Activated CD8-positive, alpha-beta memory T cell treated with anti-CD3 and anti-CD28 coated beads, Interleukin-2, amount 50 U/mL, for 1 hour (primary cell): Measurements from ENCODE around the gene PSMG2.
A peak's percentile ranks its signal among the peaks of the same experiment; 100 is the strongest.

Source experiments
- DNase-seq: peaks from one replicate; pipeline ENCODE4 v3.0.0-alpha.2; 2020; ENCODE audit errors: extremely low read depth

Gene PSMG2, protein sequence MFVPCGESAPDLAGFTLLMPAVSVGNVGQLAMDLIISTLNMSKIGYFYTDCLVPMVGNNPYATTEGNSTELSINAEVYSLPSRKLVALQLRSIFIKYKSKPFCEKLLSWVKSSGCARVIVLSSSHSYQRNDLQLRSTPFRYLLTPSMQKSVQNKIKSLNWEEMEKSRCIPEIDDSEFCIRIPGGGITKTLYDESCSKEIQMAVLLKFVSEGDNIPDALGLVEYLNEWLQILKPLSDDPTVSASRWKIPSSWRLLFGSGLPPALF

DNA sequence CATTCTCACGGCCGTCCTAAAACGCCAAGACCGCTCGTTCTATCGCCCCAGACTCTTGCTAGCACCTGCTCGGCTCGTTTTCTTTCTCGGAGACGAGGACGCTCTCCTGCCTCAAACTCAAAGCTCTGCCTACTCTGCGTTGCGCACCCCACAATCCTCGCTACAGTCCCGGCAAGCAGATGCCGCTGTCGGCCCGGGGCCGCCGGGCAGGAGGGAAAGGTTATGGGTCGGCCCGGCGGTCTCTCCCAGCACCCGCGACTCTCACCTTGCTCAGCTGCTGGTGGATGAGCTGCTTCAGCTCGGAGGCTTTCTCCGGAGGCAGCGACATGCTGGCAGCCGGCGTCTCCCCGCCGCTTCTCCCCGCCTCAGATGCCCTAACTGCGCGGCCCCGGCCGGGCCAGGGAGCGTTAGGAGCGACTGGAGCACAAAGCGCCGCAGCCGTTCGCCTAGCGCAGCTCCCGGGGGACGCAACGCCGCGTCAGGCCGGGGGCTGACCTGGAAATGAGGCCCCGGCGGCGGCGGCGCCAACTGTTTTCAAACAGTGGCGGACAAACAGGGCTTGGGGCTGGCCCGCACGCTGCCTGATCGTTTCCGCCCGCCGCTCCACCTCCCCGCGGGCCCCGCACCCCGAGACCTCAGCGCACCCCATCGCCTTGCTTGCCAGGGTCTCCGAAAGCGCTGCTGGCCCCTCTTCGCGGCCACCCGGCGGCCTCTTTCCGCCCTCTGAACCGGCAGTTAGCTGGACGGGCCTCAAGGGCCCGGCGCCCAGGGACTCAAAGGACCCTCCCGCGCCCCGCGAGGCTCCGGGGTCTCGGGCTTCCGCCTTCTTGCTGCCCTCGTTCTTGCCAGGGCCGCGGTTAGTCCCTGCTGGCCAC lies at the start of gene PSMG2, which contains the start of gene CEP76:
Gene PSMG2 (plus strand): TSS at position 822 of the 875 bp plus-strand sequence. CDS start 66 bp downstream, outside the sequence.
Gene CEP76 (minus strand): TSS at position 503 of the 875 bp plus-strand sequence. CDS start 175 bp downstream, at position 328.
- peak; percentile 57 for DNase-seq

DNA sequence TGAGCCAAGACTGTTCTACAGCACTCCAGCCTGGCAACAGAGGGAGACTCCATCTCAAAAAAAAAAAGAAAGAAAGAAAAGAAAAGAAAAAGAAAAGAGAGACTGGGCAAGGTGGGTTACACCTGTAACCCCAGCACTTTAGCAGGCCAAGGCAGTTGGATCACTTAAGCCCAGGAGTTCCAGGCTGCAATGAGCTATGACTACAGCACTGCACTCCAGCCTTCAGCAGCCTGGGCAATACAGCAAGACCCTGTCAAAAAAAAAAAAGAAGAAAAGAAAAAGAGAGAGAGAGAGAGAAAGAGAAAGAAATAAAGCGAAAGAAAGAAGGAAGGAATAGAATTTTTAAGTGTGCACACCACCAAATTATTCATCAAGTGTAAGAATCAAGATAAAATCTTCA lies 47.9 kb upstream of the PSMG2 start:
- DNase-seq: no peak

DNA sequence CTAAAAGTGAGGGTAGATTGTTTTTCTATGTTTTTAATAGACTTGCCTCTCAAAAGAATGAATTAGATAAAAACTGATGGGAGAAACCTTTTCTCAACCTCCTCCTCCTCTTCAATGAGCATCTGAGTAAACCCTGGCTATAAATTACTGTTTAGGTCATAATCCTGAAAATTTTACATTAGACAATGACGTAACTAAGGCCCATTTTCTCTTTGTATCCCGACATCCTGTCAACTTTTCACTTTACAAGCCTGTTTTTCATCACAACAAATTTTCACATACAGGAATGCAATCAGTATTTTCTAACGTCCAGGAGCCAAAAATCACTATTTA lies 46.3 kb upstream of the PSMG2 start:
- DNase-seq: no peak

DNA sequence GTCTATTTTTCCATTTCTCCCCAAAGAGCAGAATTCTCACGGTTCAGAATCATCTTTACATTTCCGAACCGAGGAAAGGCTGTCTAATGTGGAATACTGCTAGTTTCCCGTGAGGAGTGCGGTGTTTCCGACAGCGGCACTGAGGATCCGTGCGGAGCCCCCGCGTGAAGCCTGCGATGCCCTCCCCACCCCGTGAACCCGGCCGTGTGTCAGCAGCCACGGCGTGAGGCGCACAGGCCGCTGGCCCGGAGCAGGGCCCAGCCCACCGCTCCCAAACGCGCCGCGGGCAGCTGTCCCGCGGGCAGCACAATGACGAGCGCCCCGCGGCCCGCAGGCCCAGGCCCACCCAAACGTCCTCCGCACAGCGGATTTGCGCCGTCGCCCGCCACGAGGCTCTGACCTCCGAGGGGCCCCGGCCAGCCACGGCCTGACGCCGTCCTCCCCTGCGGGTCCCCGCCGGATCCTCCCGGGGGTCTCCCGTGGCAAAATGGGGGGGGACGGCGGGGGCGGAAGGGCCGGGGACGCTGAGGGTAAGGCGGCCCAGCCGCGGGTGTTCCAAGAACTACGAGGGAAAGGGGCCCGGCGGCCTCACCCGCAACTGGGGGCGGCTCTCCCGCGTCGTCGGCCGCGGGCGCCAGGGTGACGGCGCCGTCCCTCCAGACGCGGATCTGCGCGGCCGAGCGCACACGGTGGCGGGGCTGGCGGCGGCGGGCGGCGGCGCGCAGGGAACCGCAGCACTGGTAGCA lies 45.7 kb upstream of the PSMG2 start:
- no peak for DNase-seq

DNA sequence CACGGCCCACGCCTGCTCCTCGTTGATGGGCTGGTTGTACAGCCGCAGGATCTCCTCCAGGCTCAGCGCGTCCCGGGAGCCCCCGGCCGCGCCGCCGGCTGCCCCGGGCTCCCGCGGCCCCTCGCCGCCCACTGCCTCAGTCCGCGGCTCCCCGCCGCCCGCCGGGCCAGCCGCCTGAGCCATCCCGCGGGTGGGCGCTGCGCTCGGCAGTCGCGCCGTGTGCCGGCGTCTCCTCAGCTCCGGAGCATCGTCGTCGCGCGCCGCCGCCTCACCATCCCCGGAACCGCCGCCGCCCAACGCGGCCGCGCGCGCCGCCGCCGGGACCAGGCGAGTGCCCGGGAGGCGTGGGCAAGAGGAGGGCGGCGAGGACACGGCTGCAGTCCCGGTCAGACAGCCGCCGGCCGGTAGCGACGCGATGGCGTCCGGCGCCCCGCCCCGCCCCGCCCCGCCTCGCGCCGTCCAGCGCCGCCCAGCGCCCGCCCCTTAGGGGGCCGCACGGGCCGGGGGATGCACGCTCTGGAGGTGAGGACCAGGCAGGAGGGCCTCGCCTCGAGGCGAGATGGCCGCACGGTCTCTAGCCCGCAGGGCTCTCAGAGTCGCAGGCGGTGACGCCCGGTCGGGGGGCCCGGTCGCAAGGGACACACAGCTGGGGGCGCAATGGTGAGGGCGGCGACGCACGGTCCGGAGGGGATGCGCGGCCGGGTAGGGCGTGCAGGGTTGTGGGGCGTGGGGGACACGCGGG lies 45.0 kb upstream of the PSMG2 start, which contains the start of gene SPIRE1:
Gene SPIRE1 (minus strand): TSS at position 424 of the 742 bp plus-strand sequence. CDS start 241 bp downstream, at position 183.
- DNase-seq: no peak

DNA sequence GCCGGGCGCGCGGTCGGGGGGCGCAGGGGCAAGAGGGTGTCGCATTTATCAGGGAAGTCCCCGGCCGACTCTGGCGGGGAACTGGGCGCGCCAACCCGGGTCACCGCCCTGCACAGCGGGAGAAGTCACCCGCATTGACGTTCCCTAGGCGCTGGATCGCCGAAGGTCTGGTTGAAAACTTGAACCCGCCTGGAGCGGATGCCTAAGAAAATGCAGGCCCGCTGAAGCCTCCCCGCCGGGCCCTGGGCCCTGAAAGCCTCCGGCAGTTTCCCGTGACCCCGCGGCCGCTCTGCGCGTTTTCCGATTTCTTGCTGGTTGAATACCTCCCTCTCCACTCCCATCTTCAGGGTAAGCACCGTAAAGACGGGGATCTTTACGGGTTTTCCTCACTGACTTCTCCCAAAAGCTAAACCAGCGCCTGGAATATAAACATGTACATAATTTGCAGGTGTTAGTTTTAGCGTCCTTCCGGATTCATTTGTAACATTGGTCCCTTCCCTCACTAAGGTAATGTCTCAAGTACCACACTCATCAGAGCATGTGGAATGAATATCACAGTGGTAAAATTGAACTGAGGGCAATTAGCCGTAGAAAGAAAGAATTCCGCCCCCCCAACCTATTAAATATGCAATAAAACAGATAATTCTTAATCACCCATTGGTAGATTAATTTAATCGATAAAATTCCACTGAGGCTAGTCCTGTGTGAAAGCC lies 44.3 kb upstream of the PSMG2 start:
- no peak for DNase-seq

DNA sequence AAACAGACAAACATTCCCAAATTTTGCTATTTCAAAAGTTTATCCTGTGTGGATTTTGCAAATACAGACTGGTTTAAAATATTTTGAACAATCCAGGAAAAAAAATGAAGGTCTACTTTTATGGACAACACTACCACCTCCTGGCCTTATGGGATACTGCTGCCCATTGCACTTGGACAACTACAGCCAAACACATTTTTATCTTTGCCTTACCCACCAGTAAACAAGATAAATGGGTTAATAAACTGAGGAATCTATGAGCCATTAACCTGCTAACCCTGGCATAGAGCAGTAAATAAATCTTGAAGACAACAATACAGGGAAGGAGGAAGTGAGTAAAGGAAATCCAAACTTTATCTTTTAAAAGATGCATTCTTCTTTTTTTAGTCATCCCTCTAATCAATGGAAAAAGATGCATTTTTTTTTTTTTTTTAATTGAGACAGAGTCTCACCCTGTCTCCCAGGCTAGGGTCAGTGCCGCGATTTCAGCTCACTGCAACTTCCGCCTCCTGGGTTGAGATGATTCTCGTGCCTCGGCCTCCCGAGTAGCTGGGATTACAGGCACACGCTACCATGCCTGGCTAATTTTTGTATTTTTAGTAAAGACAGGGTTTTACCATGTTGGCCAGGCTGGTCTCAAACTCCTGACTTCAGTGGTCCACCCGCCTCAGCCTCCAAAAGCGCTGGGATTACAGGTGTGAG lies 42.8 kb upstream of the PSMG2 start:
- no peak for DNase-seq

DNA sequence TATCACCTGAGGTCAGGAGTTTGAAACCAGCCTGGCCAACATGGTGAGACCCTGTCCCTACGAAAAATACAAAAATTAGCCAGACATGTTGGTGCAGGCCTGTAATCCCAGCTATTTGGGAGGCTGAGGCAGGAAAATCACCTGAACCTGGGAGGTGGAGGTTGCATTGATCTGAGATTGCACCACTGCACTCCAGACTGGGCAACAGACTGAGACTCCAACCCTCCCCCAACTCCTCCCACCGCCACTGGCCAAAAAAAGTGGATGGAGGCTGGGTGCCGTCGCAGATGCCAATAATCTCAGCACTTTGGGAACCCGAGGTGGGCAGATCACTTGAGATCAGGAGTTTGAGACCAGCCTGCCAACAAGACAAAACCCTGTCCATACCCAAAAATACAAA lies 34.8 kb upstream of the PSMG2 start:
- no peak for DNase-seq

DNA sequence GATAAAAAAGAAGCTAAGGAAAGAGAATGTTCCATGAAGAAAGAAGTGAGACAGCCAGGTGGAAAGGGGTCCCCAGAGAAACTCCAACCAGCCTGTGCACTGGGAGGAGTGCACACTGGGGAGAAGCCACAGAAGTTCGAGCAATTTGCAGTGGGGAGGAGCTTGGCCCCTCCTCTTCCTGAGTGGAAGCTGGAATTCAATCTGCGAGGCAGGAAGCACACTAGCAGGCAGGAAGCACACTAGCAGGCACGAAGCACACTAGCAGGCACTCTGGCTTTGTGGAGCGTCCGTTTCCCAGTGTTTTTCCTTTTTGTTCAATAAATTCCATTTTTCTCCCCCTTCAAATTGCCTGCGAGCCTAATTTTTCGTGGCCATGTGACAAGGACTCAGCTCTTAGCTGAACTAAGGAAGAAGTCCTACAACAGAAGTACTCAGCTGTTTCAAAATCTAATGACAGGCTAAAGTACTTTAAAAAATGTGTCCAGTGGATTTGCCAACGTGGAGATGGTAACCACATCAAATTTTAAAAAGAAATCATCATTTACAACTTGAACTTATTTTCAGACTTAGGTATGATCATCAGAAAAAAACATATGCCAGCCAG lies 23.6 kb upstream of the PSMG2 start:
- DNase-seq: no peak

DNA sequence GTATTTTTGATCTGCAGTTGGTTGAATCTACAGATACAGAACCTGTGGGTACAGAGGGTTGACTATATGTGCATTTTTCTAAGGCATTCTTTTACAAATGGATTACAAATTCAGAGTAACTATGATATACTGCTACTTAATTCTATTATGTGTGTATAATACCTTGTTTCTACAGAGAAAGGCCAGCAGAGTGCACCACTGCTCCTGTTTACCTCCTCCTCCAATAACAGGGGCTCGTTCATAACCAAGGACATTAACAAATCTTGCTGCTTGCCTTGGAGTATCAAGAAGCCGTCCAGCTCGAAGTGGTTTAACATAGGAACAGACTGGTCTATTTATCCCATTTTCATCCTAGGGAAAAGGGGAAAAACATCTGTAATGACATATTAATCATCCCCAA lies 16.7 kb upstream of the PSMG2 start:
- DNase-seq: no peak

DNA sequence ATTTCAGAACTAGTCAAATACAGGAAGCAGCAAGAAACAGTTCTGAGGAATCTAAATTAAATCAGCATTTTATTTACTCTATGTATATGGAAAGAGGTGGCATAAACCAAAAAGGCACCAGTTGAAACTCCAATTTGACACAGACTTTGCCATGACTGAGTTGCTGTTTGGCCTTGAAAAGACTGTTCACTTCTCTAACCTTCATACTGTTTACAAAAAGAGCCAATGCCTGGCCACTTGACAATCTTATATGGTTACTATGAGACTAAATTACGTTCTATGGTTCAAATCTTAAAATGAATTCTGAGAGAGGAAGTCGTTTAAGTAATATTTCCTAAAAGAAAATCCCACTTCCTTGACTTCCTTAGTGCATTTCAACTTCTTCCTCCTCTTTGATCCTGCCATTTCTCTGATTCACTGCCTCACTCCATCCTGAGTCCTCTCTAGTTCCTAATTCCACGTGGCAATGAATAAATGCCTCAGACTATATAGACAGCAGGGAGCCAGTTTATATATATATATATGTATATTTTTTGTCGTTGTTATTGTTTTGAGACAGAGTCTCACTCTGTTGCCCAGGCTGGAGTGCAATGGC lies 13.5 kb upstream of the PSMG2 start:
- no peak for DNase-seq

DNA sequence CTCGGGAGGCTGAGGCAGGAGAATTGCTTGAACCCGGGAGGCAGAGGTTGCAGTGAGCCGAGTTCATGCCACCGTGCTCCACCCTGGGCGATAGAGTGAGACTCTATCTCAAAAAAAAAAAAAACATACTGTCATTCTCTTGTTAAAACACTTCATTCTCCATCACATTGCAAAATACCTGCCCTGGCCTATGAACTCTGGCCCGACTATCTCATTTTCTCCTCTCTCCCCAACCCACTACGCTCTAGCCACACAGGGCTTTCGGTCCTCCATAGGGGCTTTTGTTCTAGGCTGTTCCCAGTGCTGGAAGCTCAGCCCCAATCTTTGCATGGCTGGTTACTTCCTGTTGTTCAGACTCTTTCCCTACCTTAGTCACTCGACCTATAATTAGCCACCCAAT lies 10.6 kb upstream of the PSMG2 start:
- DNase-seq: no peak

DNA sequence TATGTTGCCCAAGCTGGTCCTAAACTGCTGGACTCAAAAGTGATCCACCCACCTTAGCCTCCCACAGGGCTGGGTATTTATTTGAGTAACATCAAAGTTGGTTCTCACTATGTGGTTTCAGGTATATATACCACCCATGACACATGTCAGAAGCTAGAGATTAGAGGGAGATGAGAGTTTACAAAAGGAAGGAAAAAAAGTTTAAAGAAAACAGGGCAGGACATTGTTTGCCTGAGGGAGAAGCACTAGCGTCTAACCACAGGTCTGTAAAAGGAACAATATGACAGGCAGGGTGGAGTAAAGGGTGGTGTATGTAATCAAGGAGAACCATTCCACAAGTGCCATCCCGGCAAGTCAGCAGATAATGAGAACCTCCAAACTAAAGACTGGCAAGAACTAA lies 8.8 kb upstream of the PSMG2 start:
- no peak for DNase-seq

DNA sequence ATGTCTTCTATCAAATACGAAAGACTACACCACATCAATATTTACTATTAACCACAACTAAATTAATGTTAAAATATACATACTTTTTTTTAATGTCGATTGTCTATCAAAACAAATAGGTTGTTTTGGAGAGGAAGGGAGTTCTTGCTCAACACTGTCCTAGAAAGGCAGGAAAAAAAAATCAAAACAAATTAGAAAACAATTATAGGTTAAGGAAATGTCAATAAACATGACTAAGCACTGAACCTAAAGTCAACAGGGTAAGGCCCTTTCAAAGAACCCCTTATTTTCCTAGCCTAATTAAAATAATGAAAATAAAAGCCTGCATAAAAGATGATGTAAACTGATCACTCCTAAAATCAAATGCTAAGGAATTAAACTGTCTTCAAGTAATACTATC lies 3.1 kb upstream of the PSMG2 start:
- no peak for DNase-seq

DNA sequence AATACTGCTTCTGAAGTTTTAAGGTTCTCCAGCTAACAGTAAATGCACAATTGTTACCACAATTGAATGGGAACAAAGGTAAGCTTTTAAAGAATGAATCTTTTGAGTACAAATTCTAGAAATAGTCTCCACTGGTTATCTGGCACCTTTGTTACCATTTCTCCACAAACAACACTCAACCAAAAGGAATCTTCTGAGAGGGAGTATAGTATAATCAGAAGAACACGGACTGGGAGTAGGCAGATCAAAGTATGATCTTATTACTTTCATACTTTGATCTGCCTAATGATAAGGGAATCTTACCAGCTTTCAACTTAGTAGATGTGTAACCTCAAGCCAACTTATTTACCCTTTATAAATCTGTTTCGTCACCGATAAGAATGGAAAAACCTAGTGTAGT lies 1.7 kb upstream of the PSMG2 start:
- no peak for DNase-seq

DNA sequence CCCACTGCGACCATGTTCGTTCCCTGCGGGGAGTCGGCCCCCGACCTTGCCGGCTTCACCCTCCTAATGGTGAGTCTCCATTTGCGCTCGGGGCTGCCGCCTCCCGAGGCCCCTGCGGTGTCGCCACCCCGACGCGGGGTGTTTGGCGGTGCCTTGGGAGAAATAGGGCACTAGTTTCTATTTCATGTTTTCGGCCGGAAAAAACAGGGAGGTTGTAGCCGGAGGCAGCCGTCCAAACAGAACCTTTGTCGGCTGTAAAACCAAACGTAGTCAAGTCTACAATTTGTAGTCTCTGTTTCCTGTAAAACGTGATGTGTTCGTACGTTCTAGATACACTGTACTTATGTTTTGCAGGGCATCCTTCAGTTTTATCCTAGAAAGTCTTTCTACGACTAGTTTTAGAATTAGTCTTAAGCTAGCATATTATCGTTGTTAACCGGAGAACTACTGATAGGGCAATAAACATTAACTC lies 290 bp downstream of the PSMG2 start:
- DNase-seq: no peak

DNA sequence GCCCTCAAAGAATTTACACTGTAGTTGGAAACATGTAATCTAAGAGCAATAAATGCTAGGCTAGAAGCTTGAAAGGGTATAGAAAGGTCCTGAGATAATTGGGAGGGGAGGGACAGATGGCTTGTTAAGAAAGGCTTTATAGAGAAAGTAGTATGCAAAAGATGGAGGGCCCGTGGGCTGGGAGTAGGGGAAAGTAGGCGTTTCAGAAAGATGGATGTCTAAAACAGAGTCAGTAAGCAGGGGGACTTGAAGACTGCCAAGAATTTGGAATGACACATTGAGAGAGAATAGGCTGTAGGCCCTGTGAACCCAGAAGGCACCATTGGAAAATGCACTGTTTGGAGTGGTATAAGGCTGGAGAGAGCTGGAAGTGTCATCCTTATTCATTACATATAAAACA lies 822 bp downstream of the PSMG2 start:
- no peak for DNase-seq

DNA sequence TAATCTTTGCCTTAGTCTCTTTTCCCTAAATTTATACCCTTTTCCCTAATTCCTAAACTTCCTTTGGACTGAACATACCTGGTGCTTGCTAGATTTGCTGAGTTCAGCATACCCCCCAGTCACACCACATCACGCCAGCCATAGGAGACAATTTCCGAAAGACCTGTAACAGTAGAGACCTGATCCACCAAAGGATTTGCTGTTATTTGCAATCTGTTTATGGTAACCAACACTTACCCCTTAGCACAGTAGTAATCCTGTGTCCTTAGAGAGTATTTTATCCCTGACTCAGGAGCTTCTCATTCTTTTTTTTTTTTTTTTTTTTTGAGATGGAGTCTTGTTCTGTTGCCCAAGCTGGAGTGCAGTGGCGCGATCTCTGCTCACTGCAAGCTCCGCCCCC lies 8.6 kb downstream of the PSMG2 start:
- DNase-seq: no peak

DNA sequence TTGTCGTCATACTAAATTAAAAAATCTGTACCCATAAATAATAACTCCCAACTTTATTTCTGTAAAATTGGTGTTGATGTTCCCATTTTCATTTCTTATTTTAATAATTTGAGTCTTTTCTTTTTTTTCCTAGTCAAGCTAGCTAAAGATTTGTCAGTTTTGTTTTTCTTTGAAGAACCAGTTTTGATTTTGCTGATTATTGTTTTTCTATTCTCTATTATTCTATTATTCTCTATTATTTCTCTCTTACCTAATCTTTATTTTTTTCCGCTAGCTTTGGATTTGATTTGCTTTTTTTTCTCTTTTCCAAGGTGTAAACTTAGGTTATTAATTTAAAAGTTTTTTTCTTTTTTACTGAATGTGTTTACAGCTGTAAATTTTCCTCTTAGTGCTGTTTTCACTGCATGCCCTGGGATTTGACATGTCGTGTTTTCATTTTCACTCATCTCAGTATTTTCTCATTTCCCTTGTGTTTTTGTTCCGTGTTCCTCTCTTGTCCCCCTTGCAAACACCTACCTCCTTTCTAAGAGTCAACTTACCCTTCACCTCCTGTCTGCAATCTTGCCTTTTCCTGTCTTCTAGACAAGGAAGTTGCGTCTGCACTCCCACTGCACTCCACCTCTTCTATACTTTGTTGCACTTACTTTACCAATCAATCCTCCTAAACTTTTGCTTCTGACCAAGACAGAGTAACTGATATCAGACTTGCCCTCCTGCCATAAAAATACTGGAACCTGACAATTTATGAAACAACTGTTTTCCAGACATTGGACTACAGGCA lies 18.8 kb downstream of the PSMG2 start:
- DNase-seq: no peak
